Activated CD8-positive, alpha-beta T cell treated with anti-CD3 and anti-CD28 coated beads for 36 hours (primary cell): ENCODE measurements around the gene DNM2. TPM values are rescaled to one million over a fixed set of nuclear protein-coding genes. Genes with fewer than 3 reads are reported as not detected.

ENCODE experiments used
- ATAC-seq: fragments of 200-7000 bp; cut with Tn5 transposase; one replicate; pipeline ENCODE4 v1.10.0; 2021; ENCODE audit warnings: mild to moderate bottlenecking, moderate library complexity
- CTCF ChIA-PET: fragments of 350-600 bp; sonication (Branson Sonifier 250); formaldehyde crosslinking; loops from one replicate; lab custom pipeline; 2021; ENCODE audit warnings: antibody characterized with exemption; lab: Charles Lee
- POLR2A ChIA-PET: fragments of 350-600 bp; sonication (Branson Sonifier 250); formaldehyde crosslinking; loops from one replicate; lab custom pipeline; 2021; ENCODE audit warnings: antibody characterized with exemption; lab: Charles Lee
- DNase-seq: peaks from one replicate; pipeline ENCODE4 v3.0.0-alpha.2; 2020
- H3K27ac Mint-ChIP-seq: one replicate; pipeline ENCODE4 v1.8.0; 2021; ENCODE audit warnings: mild to moderate bottlenecking, mixed read lengths
- H3K27me3 Mint-ChIP-seq: one replicate; pipeline ENCODE4 v1.8.0; 2021; ENCODE audit warnings: mixed read lengths
- H3K36me3 Mint-ChIP-seq: one replicate; pipeline ENCODE4 v1.8.0; 2021; ENCODE audit warnings: low read depth, mixed read lengths
- H3K4me1 Mint-ChIP-seq: one replicate; pipeline ENCODE4 v1.8.0; 2021; ENCODE audit warnings: low read depth, mixed read lengths
- H3K4me3 Mint-ChIP-seq: one replicate; pipeline ENCODE4 v1.8.0; 2021; ENCODE audit warnings: mild to moderate bottlenecking, moderate library complexity, mixed read lengths
- H3K9me3 Mint-ChIP-seq: one replicate; pipeline ENCODE4 v1.8.0; 2021; ENCODE audit warnings: mixed read lengths
- intact Hi-C: fragments of 100-400 bp; cut with micrococcal nuclease; formaldehyde crosslinking; loops from one replicate; pipeline ENCODE4 v1.10.0; 2022
- total RNA-seq, 2 experiments: library from RNA; stranded (reverse); gene quantifications; one replicate each; pipeline ENCODE4 v1.2.3, GENCODE V29; 2021
- TF ChIP-seq, protein P1 (sequence below): fragments of 200-600 bp; IDR thresholded peaks from one replicate; pipeline ENCODE4 v1.8.0; 2022; ENCODE audit warnings: antibody characterized with exemption, mild to moderate bottlenecking

DNM2 gene
- total RNA-seq, 2 experiments from 2014 or later = 151 to 153 TPM

DNA sequence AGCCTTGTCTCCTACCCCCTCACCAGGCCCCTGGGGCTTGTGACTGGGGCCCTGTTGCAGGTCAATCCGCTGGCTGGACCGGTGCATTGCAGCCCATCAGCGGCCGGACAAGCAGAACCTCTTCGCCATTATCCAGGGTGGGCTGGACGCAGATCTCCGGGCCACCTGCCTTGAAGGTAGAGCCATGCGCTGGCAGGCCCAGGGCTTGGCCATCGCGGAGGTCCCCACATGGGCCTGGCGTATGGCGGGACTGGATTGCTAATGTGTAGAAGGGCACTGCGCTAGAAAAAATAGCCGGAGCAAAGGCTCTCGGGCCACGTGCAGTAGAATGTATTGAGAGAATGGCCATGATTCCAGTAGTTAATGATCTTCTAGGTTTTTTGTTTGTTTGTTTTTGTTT is 10.4 kb upstream of the DNM2 start:
- no peak overlapping the region for H3K4me3 Mint-ChIP-seq
- ATAC-seq (no peak), DNase-seq (no peak)
- intact Hi-C loops = no loop called here
- no peaks in the 10 kb centered on the region for H3K9me3 Mint-ChIP-seq
- H3K4me1 Mint-ChIP-seq = no peaks in the 10 kb centered on the region
- H3K27ac Mint-ChIP-seq = no peak overlapping the region
- POLR2A ChIA-PET = interaction anchor here (0.6 kb wide), 1 partner anchor 9 kb away, joined by 3 read pairs; no protein-coding TSS in a partner anchor
- CTCF ChIA-PET = interaction anchor here (1.2 to 2.6 kb wide), 2 partner anchors 12 to 157 kb away, joined by 3 to 8 read pairs; no protein-coding TSS in a partner anchor
- no peaks in the 10 kb centered on the region for H3K27me3 Mint-ChIP-seq
- TF ChIP-seq, protein P1, sequence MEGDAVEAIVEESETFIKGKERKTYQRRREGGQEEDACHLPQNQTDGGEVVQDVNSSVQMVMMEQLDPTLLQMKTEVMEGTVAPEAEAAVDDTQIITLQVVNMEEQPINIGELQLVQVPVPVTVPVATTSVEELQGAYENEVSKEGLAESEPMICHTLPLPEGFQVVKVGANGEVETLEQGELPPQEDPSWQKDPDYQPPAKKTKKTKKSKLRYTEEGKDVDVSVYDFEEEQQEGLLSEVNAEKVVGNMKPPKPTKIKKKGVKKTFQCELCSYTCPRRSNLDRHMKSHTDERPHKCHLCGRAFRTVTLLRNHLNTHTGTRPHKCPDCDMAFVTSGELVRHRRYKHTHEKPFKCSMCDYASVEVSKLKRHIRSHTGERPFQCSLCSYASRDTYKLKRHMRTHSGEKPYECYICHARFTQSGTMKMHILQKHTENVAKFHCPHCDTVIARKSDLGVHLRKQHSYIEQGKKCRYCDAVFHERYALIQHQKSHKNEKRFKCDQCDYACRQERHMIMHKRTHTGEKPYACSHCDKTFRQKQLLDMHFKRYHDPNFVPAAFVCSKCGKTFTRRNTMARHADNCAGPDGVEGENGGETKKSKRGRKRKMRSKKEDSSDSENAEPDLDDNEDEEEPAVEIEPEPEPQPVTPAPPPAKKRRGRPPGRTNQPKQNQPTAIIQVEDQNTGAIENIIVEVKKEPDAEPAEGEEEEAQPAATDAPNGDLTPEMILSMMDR = no peak
- H3K36me3 Mint-ChIP-seq = peaks cover 22% of the 10 kb centered on the region

DNA sequence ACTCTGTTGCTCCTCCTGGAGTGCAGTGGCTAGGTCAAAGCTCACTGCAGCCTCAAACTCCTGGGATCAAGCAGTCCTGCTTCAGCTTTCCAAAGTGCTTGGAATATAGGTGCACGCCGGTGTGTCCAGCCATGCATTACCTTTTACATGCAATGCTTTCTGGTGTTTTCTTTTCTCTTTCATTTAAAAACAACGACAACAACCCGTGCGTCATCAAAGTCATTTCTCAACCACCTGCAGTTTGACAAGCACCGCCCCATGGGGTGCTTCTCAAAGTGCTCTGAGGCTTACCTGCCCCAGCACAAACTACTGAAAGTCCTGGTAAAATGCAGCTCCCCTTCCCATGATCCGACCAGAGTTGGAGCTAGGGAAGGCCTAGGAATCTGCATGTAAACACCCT is 9.6 kb upstream of the DNM2 start:
- Mint-ChIP-seq H3K9me3 (no peaks in the 10 kb centered on the region), H3K4me1 (no peaks in the 10 kb centered on the region), H3K4me3 (no peak overlapping the region), H3K27me3 (no peaks in the 10 kb centered on the region), H3K27ac (no peak overlapping the region), H3K36me3 (peaks cover 20% of the 10 kb centered on the region)
- DNase-seq = no peak
- TF ChIP-seq, protein P1 = no peak
- no peak for ATAC-seq
- intact Hi-C loops = no loop called here
- ChIA-PET CTCF (interaction anchor here (1.2 to 2.6 kb wide), 5 partner anchors 9 to 156 kb away, joined by 4 to 8 read pairs (median 5); partner anchors contain the start of gene DNM2), POLR2A (interaction anchor here (0.6 kb wide), 1 partner anchor 51 kb away, joined by 3 read pairs; no protein-coding TSS in a partner anchor)

DNA sequence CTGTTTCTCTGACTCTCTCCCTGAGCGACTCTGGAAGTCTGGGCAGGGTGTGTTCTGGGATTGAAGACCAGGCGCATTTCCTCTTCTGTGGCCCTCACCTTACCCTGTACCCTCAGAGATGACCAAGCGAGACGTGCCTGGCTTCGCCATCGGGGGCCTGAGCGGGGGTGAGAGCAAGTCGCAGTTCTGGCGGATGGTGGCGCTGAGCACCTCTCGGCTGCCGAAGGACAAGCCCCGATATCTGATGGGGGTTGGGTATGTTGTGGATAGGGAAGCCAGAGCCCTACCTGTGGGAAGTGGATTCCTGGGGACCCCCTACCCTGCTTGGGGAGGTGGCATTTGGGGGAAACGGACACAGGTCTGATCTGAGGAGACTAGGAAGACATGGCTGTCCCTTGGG is 5.8 kb upstream of the DNM2 start:
- H3K9me3 Mint-ChIP-seq = no peaks in the 10 kb centered on the region
- H3K36me3 Mint-ChIP-seq = peaks cover 21% of the 10 kb centered on the region
- POLR2A ChIA-PET = interaction anchor here (0.6 to 2.8 kb wide), 2 partner anchors 10 to 160 kb away, joined by 3 to 8 read pairs; partner anchors contain the start of gene QTRT1
- TF ChIP-seq, protein P1 = no peak
- no peak overlapping the region for H3K27ac Mint-ChIP-seq
- CTCF ChIA-PET = interaction anchor here (2.9 kb wide), 1 partner anchor 10 kb away, joined by 10 read pairs; the partner anchor contains the start of gene QTRT1
- intact Hi-C loops = no loop called here
- no peak overlapping the region for H3K4me3 Mint-ChIP-seq
- no peaks in the 10 kb centered on the region for H3K27me3 Mint-ChIP-seq
- DNase-seq (no peak), ATAC-seq (no peak)
- H3K4me1 Mint-ChIP-seq = peaks cover 2% of the 10 kb centered on the region

- CTCF ChIA-PET = interaction anchor here (2.9 kb wide), 1 partner anchor 11 kb away, joined by 10 read pairs; the partner anchor contains the start of gene QTRT1
- H3K27me3 Mint-ChIP-seq = no peaks in the 10 kb centered on the region
- ATAC-seq = no peak
- TF ChIP-seq, protein P1 = no peak
- intact Hi-C loops = no loop called here
- no peak for DNase-seq
- POLR2A ChIA-PET = interaction anchor here (2.8 kb wide), 1 partner anchor 11 kb away, joined by 8 read pairs; the partner anchor contains the start of gene QTRT1
- peaks cover 5% of the 10 kb centered on the region for H3K4me1 Mint-ChIP-seq
- H3K9me3 Mint-ChIP-seq = no peaks in the 10 kb centered on the region
- H3K36me3 Mint-ChIP-seq = peaks cover 18% of the 10 kb centered on the region
- H3K4me3 Mint-ChIP-seq = no peak overlapping the region
- H3K27ac Mint-ChIP-seq = no peak overlapping the region
Observed at GRCh38 chr19:10712754-10713153, 5.1 kb upstream of the DNM2 start.

DNA sequence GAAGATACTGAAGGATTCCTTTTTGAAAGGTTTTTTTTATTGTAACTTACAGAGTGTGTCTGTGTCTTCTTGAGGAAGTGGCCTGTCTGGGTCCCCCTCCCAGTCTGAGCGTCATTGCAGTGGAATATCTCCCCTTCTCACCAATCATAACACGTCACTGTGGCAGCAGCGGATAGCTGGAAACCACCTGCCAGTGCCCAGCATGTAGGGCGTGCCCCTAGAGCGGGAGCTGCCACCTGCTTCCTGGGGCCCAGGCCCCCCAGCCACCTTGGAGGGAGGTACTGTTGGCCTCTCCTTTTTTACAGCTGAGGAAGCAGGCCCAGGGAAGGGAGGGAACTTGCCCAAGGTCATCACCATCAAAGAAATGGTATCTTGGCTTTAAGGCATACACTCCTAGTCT is 4.6 kb upstream of the DNM2 start:
- TF ChIP-seq, protein P1 = no peak

More for the DNA sequence above, 4.6 kb upstream of the DNM2 start:
- Mint-ChIP-seq H3K27ac (peak overlapping the region; percentile 57), H3K4me3 (no peak overlapping the region), H3K9me3 (no peaks in the 10 kb centered on the region), H3K4me1 (peaks cover 5% of the 10 kb centered on the region), H3K27me3 (no peaks in the 10 kb centered on the region), H3K36me3 (peaks cover 16% of the 10 kb centered on the region)
- intact Hi-C loops = no loop called here
- ChIA-PET CTCF (interaction anchor here (1.7 to 2.9 kb wide), 2 partner anchors 11 to 151 kb away, joined by 8 to 10 read pairs; partner anchors contain the start of gene QTRT1), POLR2A (interaction anchor here (2.8 kb wide), 1 partner anchor 11 kb away, joined by 8 read pairs; the partner anchor contains the start of gene QTRT1)
- no peak for ATAC-seq
- DNase-seq = peak; percentile 39
